SH-SY5Y (cell line): Measurements from ENCODE around the gene DNAAF1.

Source experiments
- GATA2 ChIP-seq: IDR thresholded peaks from 2 replicates; pipeline ENCODE4 v1.6.1; 2011; ENCODE audit warnings: mild to moderate bottlenecking, low read depth, low read length
- GATA3 ChIP-seq: IDR thresholded peaks from 2 replicates; pipeline ENCODE4 v1.6.1; 2011; ENCODE audit warnings: low read depth, mild to moderate bottlenecking, low read length, moderate library complexity

GRCh38 chr16:84183572-84183875 lies 38.4 kb downstream of the DNAAF1 start:
- TF ChIP-seq GATA3 (no peak), GATA2 (no peak)
